HepG2 (cell line): ENCODE data around the gene GRB2.

Experiments
- ARID2 ChIP-seq: sonication (generic); formaldehyde crosslinking; IDR thresholded peaks from 2 replicates; pipeline ENCODE4 v1.8.1; 2022; ENCODE audit warnings: mild to moderate bottlenecking, missing genetic modification reagents, borderline replicate concordance
- ZNF781 ChIP-seq: sonication (generic); formaldehyde crosslinking; IDR thresholded peaks from 2 replicates; pipeline ENCODE4 v1.5.1; 2020; ENCODE audit warnings: borderline replicate concordance, mild to moderate bottlenecking, missing genetic modification reagents; ENCODE audit errors: not compliant biosample characterization
- TF ChIP-seq, protein P1 (sequence below): sonication (generic); formaldehyde crosslinking; IDR thresholded peaks from 2 replicates; pipeline ENCODE4 v1.5.0; 2020; ENCODE audit warnings: mild to moderate bottlenecking, missing genetic modification reagents, moderate library complexity
- TF ChIP-seq, protein P2 (sequence below): sonication (generic); formaldehyde crosslinking; IDR thresholded peaks from 2 replicates; pipeline ENCODE4 v1.4.0; 2020; ENCODE audit warnings: low read depth, missing genetic modification reagents

DNA sequence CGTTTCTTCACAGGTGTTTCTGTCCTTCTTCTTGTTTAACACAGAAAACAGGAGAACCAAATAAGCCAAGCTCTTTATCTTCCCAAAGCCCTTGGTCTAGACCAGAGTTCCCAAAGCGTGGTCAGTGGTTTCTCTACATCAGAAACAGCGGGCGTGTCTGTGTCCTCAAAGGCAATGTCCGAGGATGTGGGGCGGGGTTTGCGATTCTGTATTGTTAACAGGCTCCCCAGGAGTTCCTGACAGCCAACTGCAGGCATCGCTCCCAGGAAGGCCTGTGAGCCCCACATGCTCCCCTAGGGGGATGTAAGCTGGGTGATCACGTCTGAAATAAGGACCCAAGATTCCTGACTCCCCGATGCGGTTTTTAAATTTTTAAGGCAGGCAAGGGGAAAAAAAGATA lies 87.8 kb downstream of the GRB2 start:
- TF ChIP-seq ZNF781 (CRISPR knock-in tag) = no peak
- TF ChIP-seq, protein P1, sequence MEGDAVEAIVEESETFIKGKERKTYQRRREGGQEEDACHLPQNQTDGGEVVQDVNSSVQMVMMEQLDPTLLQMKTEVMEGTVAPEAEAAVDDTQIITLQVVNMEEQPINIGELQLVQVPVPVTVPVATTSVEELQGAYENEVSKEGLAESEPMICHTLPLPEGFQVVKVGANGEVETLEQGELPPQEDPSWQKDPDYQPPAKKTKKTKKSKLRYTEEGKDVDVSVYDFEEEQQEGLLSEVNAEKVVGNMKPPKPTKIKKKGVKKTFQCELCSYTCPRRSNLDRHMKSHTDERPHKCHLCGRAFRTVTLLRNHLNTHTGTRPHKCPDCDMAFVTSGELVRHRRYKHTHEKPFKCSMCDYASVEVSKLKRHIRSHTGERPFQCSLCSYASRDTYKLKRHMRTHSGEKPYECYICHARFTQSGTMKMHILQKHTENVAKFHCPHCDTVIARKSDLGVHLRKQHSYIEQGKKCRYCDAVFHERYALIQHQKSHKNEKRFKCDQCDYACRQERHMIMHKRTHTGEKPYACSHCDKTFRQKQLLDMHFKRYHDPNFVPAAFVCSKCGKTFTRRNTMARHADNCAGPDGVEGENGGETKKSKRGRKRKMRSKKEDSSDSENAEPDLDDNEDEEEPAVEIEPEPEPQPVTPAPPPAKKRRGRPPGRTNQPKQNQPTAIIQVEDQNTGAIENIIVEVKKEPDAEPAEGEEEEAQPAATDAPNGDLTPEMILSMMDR (CRISPR knock-in tag) = no peak
- TF ChIP-seq, protein P2, sequence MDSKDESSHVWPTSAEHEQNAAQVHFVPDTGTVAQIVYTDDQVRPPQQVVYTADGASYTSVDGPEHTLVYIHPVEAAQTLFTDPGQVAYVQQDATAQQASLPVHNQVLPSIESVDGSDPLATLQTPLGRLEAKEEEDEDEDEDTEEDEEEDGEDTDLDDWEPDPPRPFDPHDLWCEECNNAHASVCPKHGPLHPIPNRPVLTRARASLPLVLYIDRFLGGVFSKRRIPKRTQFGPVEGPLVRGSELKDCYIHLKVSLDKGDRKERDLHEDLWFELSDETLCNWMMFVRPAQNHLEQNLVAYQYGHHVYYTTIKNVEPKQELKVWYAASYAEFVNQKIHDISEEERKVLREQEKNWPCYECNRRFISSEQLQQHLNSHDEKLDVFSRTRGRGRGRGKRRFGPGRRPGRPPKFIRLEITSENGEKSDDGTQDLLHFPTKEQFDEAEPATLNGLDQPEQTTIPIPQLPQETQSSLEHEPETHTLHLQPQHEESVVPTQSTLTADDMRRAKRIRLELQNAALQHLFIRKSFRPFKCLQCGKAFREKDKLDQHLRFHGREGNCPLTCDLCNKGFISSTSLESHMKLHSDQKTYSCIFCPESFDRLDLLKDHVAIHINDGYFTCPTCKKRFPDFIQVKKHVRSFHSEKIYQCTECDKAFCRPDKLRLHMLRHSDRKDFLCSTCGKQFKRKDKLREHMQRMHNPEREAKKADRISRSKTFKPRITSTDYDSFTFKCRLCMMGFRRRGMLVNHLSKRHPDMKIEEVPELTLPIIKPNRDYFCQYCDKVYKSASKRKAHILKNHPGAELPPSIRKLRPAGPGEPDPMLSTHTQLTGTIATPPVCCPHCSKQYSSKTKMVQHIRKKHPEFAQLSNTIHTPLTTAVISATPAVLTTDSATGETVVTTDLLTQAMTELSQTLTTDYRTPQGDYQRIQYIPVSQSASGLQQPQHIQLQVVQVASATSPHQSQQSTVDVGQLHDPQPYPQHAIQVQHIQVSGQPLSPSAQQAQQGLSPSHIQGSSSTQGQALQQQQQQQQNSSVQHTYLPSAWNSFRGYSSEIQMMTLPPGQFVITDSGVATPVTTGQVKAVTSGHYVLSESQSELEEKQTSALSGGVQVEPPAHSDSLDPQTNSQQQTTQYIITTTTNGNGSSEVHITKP = no peak
- TF ChIP-seq ARID2 (CRISPR knock-in tag) = no peak
